HG02763 (cell line): ENCODE data around the gene FPR2.
"Not testable (repeated sequence)": the region's sequence is repeated elsewhere in the genome, so short reads cannot be mapped to it uniquely, and the experiment has no call there.

Experiments
- ATAC-seq: cut with Tn5 transposase; IDR thresholded peaks from one replicate; pipeline ENCODE4 v1.9.1; 2021; ENCODE audit warnings: mild to moderate bottlenecking, moderate library complexity; ENCODE audit not compliant: unreplicated experiment

The FPR2 gene

GRCh38 chr19:51739466-51740213 lies 21.3 kb upstream of the FPR2 start:
- ATAC-seq: no peak

GRCh38 chr19:51740356-51740755 lies 20.6 kb upstream of the FPR2 start:
- no peak for ATAC-seq

- no peak for ATAC-seq
These were observed 18.2 kb upstream of the FPR2 start for GRCh38 chr19:51742789-51743188.

GRCh38 chr19:51743405-51743804 lies 17.6 kb upstream of the FPR2 start:
- ATAC-seq: no peak

GRCh38 chr19:51746731-51747130 lies 14.2 kb upstream of the FPR2 start:
- ATAC-seq: no peak

- ATAC-seq: no peak
These were observed 11.0 kb upstream of the FPR2 start for GRCh38 chr19:51749979-51750378.

GRCh38 chr19:51750400-51751094 lies 10.4 kb upstream of the FPR2 start:
- no peak for ATAC-seq

- ATAC-seq: no peak
These were observed 9.3 kb upstream of the FPR2 start, which contains the start of gene FPR1 for GRCh38 chr19:51751655-51752054. Gene FPR1, minus strand, starts transcription at chr19:51751878. Its CDS starts 4,884 bp downstream, at chr19:51746994.

GRCh38 chr19:51754109-51754508 lies 6.9 kb upstream of the FPR2 start:
- ATAC-seq: no peak

- no peak for ATAC-seq
These were observed 6.2 kb upstream of the FPR2 start for GRCh38 chr19:51754770-51755169.

- ATAC-seq: no peak
These were observed 5.4 kb upstream of the FPR2 start for GRCh38 chr19:51755571-51755970.

- ATAC-seq: no peak
These were observed 716 bp downstream of the FPR2 start for GRCh38 chr19:51761696-51762095.

GRCh38 chr19:51765086-51765485 lies 4.1 kb downstream of the FPR2 start:
- ATAC-seq: no peak

GRCh38 chr19:51766461-51766860 lies 5.5 kb downstream of the FPR2 start:
- no peak for ATAC-seq

GRCh38 chr19:51771376-51772130 lies 10.6 kb downstream of the FPR2 start:
- ATAC-seq: no peak

GRCh38 chr19:51772977-51773376 lies 12.0 kb downstream of the FPR2 start:
- no peak for ATAC-seq

- not testable (repeated sequence) for ATAC-seq
These were observed 15.6 kb downstream of the FPR2 start for GRCh38 chr19:51776561-51776960.

- no peak for ATAC-seq
These were observed 16.8 kb downstream of the FPR2 start for GRCh38 chr19:51777570-51778462.

- no peak for ATAC-seq
These were observed 18.2 kb downstream of the FPR2 start for GRCh38 chr19:51779181-51779580.

- ATAC-seq: no peak
These were observed 18.7 kb downstream of the FPR2 start for GRCh38 chr19:51779703-51780102.

GRCh38 chr19:51780270-51780669 lies 19.3 kb downstream of the FPR2 start:
- ATAC-seq: no peak
